Measurements from ENCODE around the gene INPP5D. TPM values are rescaled to one million over a fixed set of nuclear protein-coding genes. Genes with fewer than 3 reads are reported as not detected.

INPP5D gene
- total and polyA plus RNA-seq, 2 of the 13 experiments (the other 11 are each of a cell fraction or from before 2014, with no cell fraction given) = 16.7 to 18.0 TPM

DNA sequence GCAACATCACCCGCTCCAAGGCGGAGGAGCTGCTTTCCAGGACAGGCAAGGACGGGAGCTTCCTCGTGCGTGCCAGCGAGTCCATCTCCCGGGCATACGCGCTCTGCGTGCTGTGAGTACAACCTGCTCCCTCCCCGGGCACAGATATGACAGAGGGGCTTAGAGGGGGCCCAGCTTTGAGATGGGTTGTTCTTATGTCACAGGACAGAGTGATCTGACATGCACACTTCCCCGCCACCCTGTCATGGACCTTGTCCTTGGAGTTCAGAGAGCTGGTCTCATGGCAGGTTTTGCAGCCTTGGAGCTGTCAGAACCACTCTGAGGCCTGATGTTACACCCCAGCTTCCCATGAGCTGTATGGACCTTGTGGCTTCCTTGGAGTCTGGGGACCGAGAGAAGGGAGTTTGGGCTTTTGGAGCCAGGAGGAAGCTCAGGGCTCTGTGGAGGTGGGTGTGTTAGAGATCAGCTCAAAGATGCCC, 398 bp downstream of the INPP5D start (continued):
- TF ChIP-seq ZNF572 (CRISPR knock-in tag; IDR thresholded peaks at IDR 0.05) (no peak), ZBTB8A (CRISPR knock-in tag; IDR thresholded peaks at IDR 0.05; ENCODE audit: borderline replicate concordance, low read depth) (no peak), ZNF207 (IDR thresholded peaks at IDR 0.05; ENCODE audit: borderline replicate concordance) (no peak), MYNN (CRISPR knock-in tag; IDR thresholded peaks at IDR 0.05; ENCODE audit: low read depth) (no peak), AHR (CRISPR knock-in tag; IDR thresholded peaks at IDR 0.05) (no peak), TOPORS (CRISPR knock-in tag; IDR thresholded peaks at IDR 0.05) (no peak), RCOR2 (CRISPR knock-in tag; IDR thresholded peaks at IDR 0.05) (no peak), AGO1 (IDR thresholded peaks at IDR 0.05; ENCODE audit: low read depth, low read length, poor library complexity, severe bottlenecking) (no peak), ZFP41 (CRISPR knock-in tag; IDR thresholded peaks at IDR 0.05; ENCODE audit: borderline replicate concordance) (peak; percentile 94), AKAP8 (CRISPR knock-in tag; IDR thresholded peaks at IDR 0.05) (no peak), NAIF1 (CRISPR knock-in tag; IDR thresholded peaks at IDR 0.05; ENCODE audit: borderline replicate concordance) (no peak), NPAS2 (CRISPR knock-in tag; IDR thresholded peaks at IDR 0.05; ENCODE audit: borderline replicate concordance) (no peak), GABPA (IDR thresholded peaks at IDR 0.05; ENCODE audit: low read depth, low read length) (no peak), GABPA (CRISPR knock-in tag; IDR thresholded peaks at IDR 0.05; ENCODE audit: low read depth) (0 out of 2 replicates have a peak, but pooled peaks have one; percentile 25), MXI1 (IDR thresholded peaks at IDR 0.05; ENCODE audit: borderline replicate concordance, low read depth, low read length) (no peak), TAF15 (IDR thresholded peaks at IDR 0.05; ENCODE audit: low read depth, low read length, poor library complexity, severe bottlenecking) (no peak), BRD4 (CRISPR knock-in tag; IDR thresholded peaks at IDR 0.05) (no peak; the same call in none of the 2 replicates), ZFP36 (IDR thresholded peaks at IDR 0.05; ENCODE audit: borderline replicate concordance, low read depth, low read length, partially characterized antibody) (no peak)
- TF ChIP-seq, protein P1, sequence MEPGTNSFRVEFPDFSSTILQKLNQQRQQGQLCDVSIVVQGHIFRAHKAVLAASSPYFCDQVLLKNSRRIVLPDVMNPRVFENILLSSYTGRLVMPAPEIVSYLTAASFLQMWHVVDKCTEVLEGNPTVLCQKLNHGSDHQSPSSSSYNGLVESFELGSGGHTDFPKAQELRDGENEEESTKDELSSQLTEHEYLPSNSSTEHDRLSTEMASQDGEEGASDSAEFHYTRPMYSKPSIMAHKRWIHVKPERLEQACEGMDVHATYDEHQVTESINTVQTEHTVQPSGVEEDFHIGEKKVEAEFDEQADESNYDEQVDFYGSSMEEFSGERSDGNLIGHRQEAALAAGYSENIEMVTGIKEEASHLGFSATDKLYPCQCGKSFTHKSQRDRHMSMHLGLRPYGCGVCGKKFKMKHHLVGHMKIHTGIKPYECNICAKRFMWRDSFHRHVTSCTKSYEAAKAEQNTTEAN (CRISPR knock-in tag; conservative IDR thresholded peaks at IDR 0.05) = no peak
- TF ChIP-seq, protein P2, sequence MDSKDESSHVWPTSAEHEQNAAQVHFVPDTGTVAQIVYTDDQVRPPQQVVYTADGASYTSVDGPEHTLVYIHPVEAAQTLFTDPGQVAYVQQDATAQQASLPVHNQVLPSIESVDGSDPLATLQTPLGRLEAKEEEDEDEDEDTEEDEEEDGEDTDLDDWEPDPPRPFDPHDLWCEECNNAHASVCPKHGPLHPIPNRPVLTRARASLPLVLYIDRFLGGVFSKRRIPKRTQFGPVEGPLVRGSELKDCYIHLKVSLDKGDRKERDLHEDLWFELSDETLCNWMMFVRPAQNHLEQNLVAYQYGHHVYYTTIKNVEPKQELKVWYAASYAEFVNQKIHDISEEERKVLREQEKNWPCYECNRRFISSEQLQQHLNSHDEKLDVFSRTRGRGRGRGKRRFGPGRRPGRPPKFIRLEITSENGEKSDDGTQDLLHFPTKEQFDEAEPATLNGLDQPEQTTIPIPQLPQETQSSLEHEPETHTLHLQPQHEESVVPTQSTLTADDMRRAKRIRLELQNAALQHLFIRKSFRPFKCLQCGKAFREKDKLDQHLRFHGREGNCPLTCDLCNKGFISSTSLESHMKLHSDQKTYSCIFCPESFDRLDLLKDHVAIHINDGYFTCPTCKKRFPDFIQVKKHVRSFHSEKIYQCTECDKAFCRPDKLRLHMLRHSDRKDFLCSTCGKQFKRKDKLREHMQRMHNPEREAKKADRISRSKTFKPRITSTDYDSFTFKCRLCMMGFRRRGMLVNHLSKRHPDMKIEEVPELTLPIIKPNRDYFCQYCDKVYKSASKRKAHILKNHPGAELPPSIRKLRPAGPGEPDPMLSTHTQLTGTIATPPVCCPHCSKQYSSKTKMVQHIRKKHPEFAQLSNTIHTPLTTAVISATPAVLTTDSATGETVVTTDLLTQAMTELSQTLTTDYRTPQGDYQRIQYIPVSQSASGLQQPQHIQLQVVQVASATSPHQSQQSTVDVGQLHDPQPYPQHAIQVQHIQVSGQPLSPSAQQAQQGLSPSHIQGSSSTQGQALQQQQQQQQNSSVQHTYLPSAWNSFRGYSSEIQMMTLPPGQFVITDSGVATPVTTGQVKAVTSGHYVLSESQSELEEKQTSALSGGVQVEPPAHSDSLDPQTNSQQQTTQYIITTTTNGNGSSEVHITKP (CRISPR knock-in tag; IDR thresholded peaks at IDR 0.05; ENCODE audit: low read depth) = no peak; the same call in 1 of the 2 replicates
- TF ChIP-seq, protein P3, sequence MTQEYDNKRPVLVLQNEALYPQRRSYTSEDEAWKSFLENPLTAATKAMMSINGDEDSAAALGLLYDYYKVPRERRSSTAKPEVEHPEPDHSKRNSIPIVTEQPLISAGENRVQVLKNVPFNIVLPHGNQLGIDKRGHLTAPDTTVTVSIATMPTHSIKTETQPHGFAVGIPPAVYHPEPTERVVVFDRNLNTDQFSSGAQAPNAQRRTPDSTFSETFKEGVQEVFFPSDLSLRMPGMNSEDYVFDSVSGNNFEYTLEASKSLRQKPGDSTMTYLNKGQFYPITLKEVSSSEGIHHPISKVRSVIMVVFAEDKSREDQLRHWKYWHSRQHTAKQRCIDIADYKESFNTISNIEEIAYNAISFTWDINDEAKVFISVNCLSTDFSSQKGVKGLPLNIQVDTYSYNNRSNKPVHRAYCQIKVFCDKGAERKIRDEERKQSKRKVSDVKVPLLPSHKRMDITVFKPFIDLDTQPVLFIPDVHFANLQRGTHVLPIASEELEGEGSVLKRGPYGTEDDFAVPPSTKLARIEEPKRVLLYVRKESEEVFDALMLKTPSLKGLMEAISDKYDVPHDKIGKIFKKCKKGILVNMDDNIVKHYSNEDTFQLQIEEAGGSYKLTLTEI (CRISPR knock-in tag; conservative IDR thresholded peaks at IDR 0.05) = no peak
- TF ChIP-seq, protein P4, sequence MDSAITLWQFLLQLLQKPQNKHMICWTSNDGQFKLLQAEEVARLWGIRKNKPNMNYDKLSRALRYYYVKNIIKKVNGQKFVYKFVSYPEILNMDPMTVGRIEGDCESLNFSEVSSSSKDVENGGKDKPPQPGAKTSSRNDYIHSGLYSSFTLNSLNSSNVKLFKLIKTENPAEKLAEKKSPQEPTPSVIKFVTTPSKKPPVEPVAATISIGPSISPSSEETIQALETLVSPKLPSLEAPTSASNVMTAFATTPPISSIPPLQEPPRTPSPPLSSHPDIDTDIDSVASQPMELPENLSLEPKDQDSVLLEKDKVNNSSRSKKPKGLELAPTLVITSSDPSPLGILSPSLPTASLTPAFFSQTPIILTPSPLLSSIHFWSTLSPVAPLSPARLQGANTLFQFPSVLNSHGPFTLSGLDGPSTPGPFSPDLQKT (CRISPR knock-in tag; IDR thresholded peaks at IDR 0.05; ENCODE audit: borderline replicate concordance) = no peak
